Colonic mucosa (tissue), 4 donors: ENCODE measurements around the gene AANAT. TPM values are rescaled to one million over a fixed set of nuclear protein-coding genes. Genes with fewer than 3 reads are reported as not detected.

Source experiments
- DNase-seq: peaks from one replicate; pipeline ENCODE4 v3.0.0-alpha.2; 2020
- H3K27ac ChIP-seq: fragments of 200-600 bp; one replicate; pipeline ENCODE4 v1.8.0; 2021
- H3K27me3 ChIP-seq: fragments of 200-600 bp; one replicate; pipeline ENCODE4 v1.8.0; 2021
- H3K36me3 ChIP-seq: fragments of 200-600 bp; one replicate; pipeline ENCODE4 v1.8.0; 2021
- H3K4me1 ChIP-seq: fragments of 200-600 bp; one replicate; pipeline ENCODE4 v1.8.0; 2021; ENCODE audit warnings: mild to moderate bottlenecking
- H3K4me3 ChIP-seq: fragments of 200-600 bp; one replicate; pipeline ENCODE4 v1.8.0; 2021
- H3K9ac ChIP-seq, 2 donors: one replicate each; pipeline ENCODE4 v1.7.0; 2013; ENCODE audit warnings: control low read depth in 2 of 2, low read depth in 2 of 2, low read length in 2 of 2
- H3K9me3 ChIP-seq: fragments of 200-600 bp; one replicate; pipeline ENCODE4 v1.8.0; 2021
- intact Hi-C: fragments of 100-400 bp; cut with DNase I; formaldehyde crosslinking; loops from one replicate; pipeline ENCODE4 v1.14.1; 2022
- total RNA-seq, 2 donors: library from RNA; stranded (reverse); fragmentation: NEBNext Ultra II Directional in 1 of 2; extraction: Animal tissue kit (Norgen Biotek cat#: 25700) in 1 of 2; gene quantifications; one replicate each; pipeline ENCODE4 v1.2.1, GENCODE V29; 2021
- TF ChIP-seq, protein P1 (sequence below): fragments of 200-600 bp; IDR thresholded peaks from one replicate; pipeline ENCODE4 v1.8.0; 2022; ENCODE audit warnings: antibody characterized with exemption, mild to moderate bottlenecking
- donor health status: healthy.
- donor health status: DM: no; HTN: no; CAD: no.
- donor health status: DM: no; HTN: no; CAD: no.

AANAT gene
- total RNA-seq, 2 donors from 2014 or later = not detected

DNA sequence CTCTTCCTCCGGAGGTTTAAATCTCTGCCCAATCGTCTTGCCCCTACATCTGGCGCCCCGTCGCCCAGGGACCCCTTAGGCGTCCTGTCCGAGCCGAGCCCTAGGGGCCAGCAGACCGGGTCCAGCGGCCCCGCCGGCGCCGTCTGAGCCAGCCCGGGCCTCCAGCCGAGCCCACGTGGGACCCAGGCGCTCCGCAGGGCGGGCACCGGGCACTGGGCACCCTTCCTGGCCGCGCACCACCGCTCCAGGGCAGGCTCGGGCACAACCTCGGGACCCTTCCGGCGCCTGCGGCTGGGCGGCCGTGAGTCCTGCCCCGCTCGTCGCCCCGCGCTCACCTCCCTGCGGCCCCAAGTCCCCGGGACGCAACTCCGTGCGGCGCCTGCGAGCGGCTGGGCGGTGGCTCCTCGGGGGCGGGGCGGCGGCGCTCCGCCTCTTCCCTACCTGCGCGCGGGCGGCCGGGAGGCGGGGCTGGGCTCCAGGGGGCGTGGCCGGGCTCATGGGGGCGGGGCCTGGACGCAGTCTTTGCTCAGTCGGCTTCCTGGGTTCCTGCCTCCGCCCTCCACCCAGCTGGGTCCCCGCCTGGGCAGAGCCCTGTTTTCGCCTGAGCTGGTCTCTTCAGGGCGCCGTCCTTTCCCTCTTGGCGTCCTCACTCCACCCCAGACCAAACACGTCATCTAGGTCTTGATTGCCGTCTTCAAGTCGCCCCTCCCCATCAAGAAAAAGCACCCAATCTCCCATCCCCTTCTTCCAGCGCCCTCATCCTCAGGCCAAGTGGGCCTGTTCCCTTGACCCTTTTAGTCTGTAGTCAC lies 33.8 kb downstream of the AANAT start, which contains the start of gene RHBDF2:
RHBDF2 (minus strand) TSS at position 406 of the 809 bp plus-strand sequence. CDS start 19,899 bp downstream, outside the sequence.
- Histone ChIP-seq H3K9me3 (no peaks in the 10 kb centered on the region), H3K4me1 (peaks cover 21% of the 10 kb centered on the region), H3K9ac (peak within 1 kb of the TSS; percentile 75 to 83), H3K36me3 (no peaks in the 10 kb centered on the region), H3K4me3 (peak within 1 kb of the TSS; percentile 74), H3K27ac (peak within 1 kb of the TSS; percentile 69), H3K27me3 (no peaks in the 10 kb centered on the region)
- TF ChIP-seq, protein P1, sequence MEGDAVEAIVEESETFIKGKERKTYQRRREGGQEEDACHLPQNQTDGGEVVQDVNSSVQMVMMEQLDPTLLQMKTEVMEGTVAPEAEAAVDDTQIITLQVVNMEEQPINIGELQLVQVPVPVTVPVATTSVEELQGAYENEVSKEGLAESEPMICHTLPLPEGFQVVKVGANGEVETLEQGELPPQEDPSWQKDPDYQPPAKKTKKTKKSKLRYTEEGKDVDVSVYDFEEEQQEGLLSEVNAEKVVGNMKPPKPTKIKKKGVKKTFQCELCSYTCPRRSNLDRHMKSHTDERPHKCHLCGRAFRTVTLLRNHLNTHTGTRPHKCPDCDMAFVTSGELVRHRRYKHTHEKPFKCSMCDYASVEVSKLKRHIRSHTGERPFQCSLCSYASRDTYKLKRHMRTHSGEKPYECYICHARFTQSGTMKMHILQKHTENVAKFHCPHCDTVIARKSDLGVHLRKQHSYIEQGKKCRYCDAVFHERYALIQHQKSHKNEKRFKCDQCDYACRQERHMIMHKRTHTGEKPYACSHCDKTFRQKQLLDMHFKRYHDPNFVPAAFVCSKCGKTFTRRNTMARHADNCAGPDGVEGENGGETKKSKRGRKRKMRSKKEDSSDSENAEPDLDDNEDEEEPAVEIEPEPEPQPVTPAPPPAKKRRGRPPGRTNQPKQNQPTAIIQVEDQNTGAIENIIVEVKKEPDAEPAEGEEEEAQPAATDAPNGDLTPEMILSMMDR = no peak
- peak; percentile 96 for DNase-seq
- intact Hi-C loops = loop anchor here (10.0 kb wide), 1 partner anchor 196 kb away; the partner anchor contains the start of gene QRICH2

DNA sequence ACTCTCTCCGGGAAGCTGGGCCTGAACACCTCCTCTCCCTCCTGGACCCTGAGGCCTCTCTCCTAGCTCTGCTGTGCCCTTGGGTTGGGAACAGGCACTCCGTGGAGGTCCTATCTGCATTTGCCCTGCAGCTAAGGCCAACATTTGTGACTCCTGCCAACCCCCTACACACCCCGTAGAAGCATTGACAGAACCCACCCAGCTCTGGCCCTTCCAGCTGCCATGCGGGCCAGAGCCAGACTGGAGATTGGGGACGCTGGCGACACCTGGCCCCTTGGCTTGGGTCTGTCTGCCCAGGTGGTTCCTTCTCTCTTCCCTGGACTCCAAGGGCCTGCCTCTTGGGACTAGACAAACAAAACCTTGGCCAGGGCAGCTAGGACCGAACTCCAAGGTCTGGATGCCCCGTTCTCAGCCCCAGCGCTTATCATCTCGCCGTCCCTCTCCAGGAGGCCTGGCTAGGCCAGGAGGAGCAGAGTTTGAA lies 34.5 kb downstream of the AANAT start:
- no peak for DNase-seq
- Histone ChIP-seq H3K4me1 (peaks cover 23% of the 10 kb centered on the region), H3K9ac (peak overlapping the region; percentile 7 to 83), H3K36me3 (no peaks in the 10 kb centered on the region), H3K27me3 (no peaks in the 10 kb centered on the region), H3K27ac (peak overlapping the region; percentile 69), H3K9me3 (no peaks in the 10 kb centered on the region), H3K4me3 (peak overlapping the region; percentile 74)
- intact Hi-C loops = loop anchor here (10.0 kb wide), 1 partner anchor 197 kb away; the partner anchor contains the start of gene QRICH2
- TF ChIP-seq, protein P1 = no peak

DNA sequence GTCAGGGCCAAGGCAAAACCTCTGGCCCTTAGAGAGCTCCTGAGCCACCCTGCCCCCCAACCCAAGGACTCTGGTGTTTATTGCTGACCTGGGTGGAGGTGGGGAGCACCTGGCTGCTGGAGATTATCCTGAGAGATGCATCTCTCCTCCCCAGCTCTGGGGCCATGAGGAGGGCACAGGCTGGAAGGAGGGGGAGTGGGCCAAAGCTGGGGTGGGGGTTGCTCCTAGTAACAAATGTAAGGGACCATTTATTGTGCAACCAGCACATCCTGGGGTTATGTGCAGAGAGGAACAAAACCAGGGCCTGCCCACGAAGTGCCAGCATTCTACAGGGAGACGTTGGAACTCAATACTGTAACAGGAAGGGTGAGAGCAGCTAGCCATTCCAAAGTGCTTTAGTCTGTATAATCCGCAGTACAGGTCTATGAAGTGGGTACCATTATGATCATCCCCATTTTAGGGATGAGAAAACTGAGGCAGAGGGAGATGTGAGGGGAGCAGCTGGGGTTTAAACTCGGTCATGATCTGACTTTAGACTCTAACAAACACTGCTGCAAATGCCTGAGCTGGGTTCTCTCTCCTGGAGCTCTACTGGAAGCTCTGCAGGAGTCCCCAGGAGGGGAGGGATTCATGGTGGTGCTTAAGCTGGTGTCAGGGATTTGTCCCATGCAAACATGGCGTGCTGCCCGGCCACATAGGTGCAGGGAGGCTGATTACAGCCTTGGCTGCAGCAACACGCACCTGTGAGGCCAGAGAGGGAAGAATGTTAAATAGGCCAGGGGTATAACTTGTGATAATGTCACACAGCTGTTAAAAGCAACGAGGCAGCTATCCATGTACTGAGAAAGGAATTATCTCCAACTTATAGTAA lies 35.2 kb downstream of the AANAT start:
- Histone ChIP-seq H3K9ac (no peak overlapping the region), H3K27me3 (no peaks in the 10 kb centered on the region), H3K4me3 (no peak overlapping the region), H3K27ac (no peak overlapping the region), H3K36me3 (no peaks in the 10 kb centered on the region), H3K9me3 (no peaks in the 10 kb centered on the region), H3K4me1 (peaks cover 23% of the 10 kb centered on the region)
- no peak for DNase-seq
- TF ChIP-seq, protein P1 = no peak
- intact Hi-C loops = loop anchor here (10.0 kb wide), 1 partner anchor 198 kb away; the partner anchor contains the start of gene QRICH2

DNA sequence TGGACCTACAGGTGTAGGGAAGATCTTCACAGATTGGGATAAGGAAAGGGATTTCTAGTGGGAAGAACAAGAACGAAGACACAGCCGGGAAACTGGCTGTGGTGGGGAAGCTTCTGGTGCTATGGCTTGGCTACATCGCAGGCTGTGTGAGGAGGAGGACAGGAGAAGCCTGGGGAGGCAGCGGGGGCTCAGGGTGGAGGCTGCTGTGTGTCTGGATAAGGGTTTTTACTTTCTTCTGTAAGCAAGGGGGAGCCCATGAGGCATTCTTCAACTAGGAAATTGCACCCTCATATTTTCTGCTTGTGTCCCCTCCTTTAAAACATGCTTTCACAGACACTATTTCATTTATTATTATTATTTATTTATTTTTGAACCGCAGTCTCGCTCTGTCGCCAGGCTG lies 36.7 kb downstream of the AANAT start:
- TF ChIP-seq, protein P1 = no peak
- no peaks in the 10 kb centered on the region for H3K9me3 ChIP-seq
- peaks cover 14% of the 10 kb centered on the region for H3K4me1 ChIP-seq
- no peak for DNase-seq
- H3K36me3 ChIP-seq = no peaks in the 10 kb centered on the region
- no peaks in the 10 kb centered on the region for H3K27me3 ChIP-seq
- H3K9ac ChIP-seq = no peak overlapping the region
- H3K4me3 ChIP-seq = no peak overlapping the region
- H3K27ac ChIP-seq = no peak overlapping the region
- intact Hi-C loops = loop anchor here (10.0 kb wide), 1 partner anchor 199 kb away; the partner anchor contains the start of gene QRICH2
